Lower leg skin (tissue), 4 donors: ENCODE measurements around the gene MAP3K14. TPM values are rescaled to one million over a fixed set of nuclear protein-coding genes. Genes with fewer than 3 reads are reported as not detected.

Source experiments
- DNase-seq, 2 donors: peaks; one replicate each; pipeline ENCODE4 v3.0.0-alpha.2; 2019; ENCODE audit warnings: low spot score in 2 of 2
- H3K4me3 ChIP-seq: fragments of 200-600 bp; sonication (generic); 2 replicates; pipeline ENCODE4 v1.5.1; 2017; ENCODE audit warnings: mild to moderate bottlenecking, low read depth; ENCODE audit not compliant: poor library complexity, severe bottlenecking
- POLR2A ChIP-seq, 2 donors: fragments of 450-650 bp; IDR thresholded peaks; one replicate each; pipeline ENCODE4 v1.6.1; 2016 to 2017; ENCODE audit warnings: antibody characterized with exemption in 2 of 2, mild to moderate bottlenecking in 1 of 2, moderate library complexity in 1 of 2
- WGBS, 2 donors: methylation state at CpG; one replicate each; pipeline ENCODE4 v1.1.5; 2018; 5-methylcytosine and 5-hydroxymethylcytosine counted together
- intact Hi-C: fragments of 100-400 bp; cut with DNase I; formaldehyde crosslinking; loops from one replicate; pipeline ENCODE4 v1.15.0; 2023; ENCODE audit warnings: low total_unique reads
- total RNA-seq, 4 donors: library from RNA; depleted of rRNA; stranded (reverse); fragments of >200 nt; gene quantifications; one replicate each; pipeline ENCODE4 v1.1.0, GENCODE V29; 2016
- TF ChIP-seq, protein P1 (sequence below), 3 donors: fragments of 450-650 bp; IDR thresholded peaks; one replicate each; pipeline ENCODE4 v1.5.1; 2016; ENCODE audit warnings: antibody characterized with exemption in 3 of 3, mild to moderate bottlenecking in 3 of 3, moderate library complexity in 2 of 3

Gene MAP3K14
- total RNA-seq, 4 donors from 2014 or later, result 8.1 to 13.0 (median 11.0) TPM

DNA sequence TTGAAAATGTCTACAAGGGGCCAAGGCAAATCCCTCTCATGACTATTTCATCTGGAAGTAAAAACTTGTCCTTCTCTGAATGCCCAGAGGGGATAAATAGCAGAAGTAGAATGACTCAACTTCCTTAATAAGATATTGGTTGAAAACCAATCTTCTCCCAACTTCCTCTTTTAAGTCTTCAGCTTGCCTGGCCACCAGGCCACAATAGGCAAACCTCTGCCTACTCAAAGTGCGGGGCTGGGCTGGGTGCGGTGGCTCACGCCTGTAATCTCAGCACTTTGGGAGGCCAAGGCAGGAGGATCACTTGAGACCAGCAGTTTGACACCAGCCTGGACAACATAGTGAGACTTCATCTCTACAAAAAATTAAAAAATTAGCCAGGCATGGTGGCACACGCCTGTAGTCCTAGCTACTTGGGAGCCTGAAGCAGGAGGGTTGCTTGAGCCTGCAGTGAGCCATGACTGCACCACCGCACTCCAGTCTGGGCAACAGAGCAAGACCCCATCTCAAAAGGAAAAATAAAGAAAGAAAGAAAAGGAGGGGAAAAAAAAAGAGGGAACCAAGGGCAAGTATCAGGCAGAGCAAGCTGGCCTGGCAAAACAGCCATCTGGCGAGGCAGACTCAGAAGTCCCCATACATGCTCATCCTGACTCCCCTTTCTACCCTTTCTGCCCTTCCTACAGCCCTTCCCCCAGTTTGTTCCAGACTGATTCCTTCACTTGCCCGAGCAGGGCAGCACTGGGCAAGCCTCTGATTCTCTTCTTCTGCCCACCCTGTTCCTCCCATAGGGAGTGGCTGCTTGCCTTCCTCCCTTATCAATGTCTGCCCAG lies 20.6 kb downstream of the MAP3K14 start:
- WGBS, 2 donors, result 70 to 73% methylated on average over 7 of the region's 7 CpGs
- DNase-seq, result no peak
- no peak overlapping the region for H3K4me3 ChIP-seq
- intact Hi-C loops, result no loop called here
- no peak for TF ChIP-seq POLR2A (IDR thresholded peaks at IDR 0.05)
- TF ChIP-seq, protein P1, sequence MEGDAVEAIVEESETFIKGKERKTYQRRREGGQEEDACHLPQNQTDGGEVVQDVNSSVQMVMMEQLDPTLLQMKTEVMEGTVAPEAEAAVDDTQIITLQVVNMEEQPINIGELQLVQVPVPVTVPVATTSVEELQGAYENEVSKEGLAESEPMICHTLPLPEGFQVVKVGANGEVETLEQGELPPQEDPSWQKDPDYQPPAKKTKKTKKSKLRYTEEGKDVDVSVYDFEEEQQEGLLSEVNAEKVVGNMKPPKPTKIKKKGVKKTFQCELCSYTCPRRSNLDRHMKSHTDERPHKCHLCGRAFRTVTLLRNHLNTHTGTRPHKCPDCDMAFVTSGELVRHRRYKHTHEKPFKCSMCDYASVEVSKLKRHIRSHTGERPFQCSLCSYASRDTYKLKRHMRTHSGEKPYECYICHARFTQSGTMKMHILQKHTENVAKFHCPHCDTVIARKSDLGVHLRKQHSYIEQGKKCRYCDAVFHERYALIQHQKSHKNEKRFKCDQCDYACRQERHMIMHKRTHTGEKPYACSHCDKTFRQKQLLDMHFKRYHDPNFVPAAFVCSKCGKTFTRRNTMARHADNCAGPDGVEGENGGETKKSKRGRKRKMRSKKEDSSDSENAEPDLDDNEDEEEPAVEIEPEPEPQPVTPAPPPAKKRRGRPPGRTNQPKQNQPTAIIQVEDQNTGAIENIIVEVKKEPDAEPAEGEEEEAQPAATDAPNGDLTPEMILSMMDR (IDR thresholded peaks at IDR 0.05), result no peak

DNA sequence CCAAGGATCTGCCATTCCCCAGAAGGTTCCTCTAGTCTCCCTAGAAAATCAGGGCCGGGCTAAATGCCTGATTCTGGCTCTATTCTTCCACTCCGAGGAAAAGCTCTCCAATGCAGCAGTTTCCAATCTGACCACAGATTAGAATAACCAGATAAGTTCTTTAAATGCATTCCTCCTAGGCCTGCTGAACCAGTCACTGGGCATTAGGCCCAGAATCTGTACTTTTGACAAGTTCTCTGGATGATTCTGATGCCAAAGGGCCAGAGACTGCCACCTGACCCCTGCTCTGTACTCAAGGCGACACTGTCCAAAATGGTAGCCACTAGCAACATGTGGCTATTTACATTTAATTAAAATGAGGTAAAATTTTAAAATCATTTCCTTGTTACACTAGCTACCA lies 22.3 kb downstream of the MAP3K14 start:
- no peak for DNase-seq
- intact Hi-C loops, result no loop called here
- H3K4me3 ChIP-seq, result no peak overlapping the region
- TF ChIP-seq POLR2A (IDR thresholded peaks at IDR 0.05), result no peak
- TF ChIP-seq, protein P1 (IDR thresholded peaks at IDR 0.05), result no peak
- WGBS, 2 donors, result 17 to 34% methylated on average over 3 of the region's 3 CpGs

DNA sequence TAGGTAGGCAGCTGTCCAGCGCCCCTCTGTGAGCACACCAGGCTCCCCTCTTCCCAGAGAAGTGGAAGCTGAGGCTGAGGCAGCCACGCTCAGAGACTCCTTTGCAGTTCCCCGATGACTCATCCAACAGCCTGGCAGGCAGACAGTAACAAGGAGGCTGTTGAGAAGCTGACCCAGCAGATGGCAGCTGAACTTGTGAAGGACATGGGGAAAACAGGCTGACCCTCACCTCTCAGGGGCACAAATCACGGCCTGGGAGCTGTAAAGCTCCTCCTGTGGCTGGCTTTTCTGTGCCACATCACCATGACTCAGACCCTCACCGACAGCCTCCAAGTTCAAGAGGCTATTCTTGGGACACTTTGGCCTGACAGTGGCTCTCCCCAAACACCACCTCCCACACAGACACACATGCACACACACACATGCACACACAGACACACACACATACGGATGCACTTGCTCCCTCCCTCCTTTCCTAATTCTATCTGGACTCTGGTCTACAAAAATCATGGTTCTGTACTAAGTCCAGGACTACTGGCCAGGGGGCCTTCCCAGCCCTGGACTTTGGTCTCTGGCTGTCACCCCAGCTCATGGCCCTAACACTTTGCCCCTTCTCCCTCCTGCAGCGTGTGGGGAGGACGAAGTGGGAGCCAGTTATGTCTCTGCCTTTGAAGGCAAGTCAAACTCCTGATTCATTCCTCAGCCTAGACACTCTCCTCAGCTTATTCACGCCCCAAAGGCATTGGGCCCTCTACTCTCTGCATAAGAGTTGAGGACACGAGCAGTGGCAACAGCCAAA lies 23.2 kb downstream of the MAP3K14 start:
- peak; percentile 83 to 94 for DNase-seq
- TF ChIP-seq, protein P1 (IDR thresholded peaks at IDR 0.05), result peak in 1 of 3 donors; percentile 49
- TF ChIP-seq POLR2A (IDR thresholded peaks at IDR 0.05), result no peak
- 10 to 22% methylated on average over 10 of the region's 10 CpGs for WGBS, 2 donors
- intact Hi-C loops, result no loop called here
- H3K4me3 ChIP-seq, result no peak overlapping the region

DNA sequence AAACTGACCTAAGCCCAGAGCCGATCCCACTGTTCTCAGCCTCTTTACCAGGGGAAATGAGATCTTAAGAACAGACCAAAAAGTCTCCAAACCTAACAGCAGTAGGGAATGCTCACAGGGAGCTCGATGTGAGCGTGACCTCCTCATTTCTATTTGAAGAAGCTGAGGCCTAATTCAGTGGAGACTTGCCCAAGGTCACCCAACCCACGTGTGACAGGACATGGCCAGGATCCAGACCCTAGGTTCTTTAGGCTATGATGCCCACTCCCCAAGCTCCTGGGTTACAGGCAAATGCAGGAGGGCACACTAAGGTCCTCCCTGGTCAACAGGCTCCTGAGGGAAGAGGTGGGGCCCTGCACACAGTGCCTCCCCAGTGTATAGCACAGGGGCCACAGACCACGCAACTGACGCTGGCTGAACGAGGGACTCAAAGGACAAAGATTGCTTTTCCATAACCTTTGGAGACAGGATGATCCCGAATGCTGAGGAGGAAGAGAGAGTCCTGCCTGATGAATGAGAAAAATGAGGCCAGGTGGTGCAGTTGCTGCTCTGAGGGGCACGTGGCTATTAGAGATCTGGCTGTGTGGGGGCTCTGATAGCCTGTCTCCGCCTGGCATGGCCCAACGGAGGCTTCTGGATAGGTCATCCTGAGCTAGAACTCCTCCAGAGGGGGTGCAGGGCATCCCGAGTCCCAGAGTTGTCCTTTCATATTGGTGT lies 24.0 kb downstream of the MAP3K14 start:
- no peak for TF ChIP-seq POLR2A (IDR thresholded peaks at IDR 0.05)
- TF ChIP-seq, protein P1 (IDR thresholded peaks at IDR 0.05), result no peak
- 64 to 65% methylated on average over 12 of the region's 12 CpGs for WGBS, 2 donors
- intact Hi-C loops, result no loop called here
- no peak for DNase-seq
- H3K4me3 ChIP-seq, result no peak overlapping the region

DNA sequence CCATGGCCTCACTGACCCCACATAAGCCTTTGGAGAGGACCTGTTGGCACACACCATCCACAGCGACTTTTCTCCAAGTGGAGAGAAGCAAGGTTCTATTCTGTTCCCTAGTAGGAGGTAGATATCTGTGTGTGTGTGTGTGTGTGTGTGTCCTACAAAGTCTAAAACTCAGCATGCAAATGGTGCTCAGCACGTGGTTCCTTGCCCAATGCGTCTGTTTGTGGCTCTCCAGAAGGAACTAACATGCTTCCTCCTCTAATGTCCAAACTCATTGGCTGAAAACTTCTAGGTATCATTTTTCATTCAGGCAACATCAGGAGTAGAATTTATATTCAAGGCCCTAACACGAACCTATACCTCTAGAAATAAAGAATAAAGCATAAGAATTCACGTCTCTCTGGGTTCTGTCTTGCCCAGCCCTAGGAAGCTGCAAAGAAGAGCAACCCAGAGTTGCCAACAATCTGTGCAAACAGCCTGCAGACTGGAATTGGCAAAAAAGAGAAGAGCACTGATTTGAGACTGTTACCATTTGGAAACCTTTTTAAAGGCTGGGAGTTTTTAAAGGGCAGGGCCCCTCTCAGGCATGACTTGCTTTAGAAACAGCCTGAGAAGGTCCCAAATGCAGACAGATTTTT lies 25.5 kb downstream of the MAP3K14 start:
- H3K4me3 ChIP-seq, result no peak overlapping the region
- WGBS, 2 donors, result 42 to 47% methylated on average over 5 of the region's 5 CpGs
- intact Hi-C loops, result no loop called here
- no peak for TF ChIP-seq POLR2A (IDR thresholded peaks at IDR 0.05)
- DNase-seq, result no peak
